GM12892 (cell line): ENCODE results near the gene HTATIP2.
"Not testable (repeated sequence)": the region's sequence is repeated elsewhere in the genome, so short reads cannot be mapped to it uniquely, and the experiment has no call there.

ENCODE experiments used
- DNase-seq: peaks from one replicate; pipeline ENCODE4 v3.0.0; 2011; ENCODE audit not compliant: insufficient read length
- FAIRE-seq: peaks from 2 replicates; lab custom pipeline; 2011; peaks lifted over from hg19 to GRCh38; lab: Jason Lieb, UNC
- POLR2A ChIP-seq: IDR thresholded peaks from 2 replicates; pipeline ENCODE4 v1.6.1; 2011; ENCODE audit warnings: low read depth, low read length, control low read depth
- POLR2AphosphoS5 ChIP-seq: IDR thresholded peaks from 2 replicates; pipeline ENCODE4 v1.6.1; 2011; ENCODE audit warnings: low read depth, low read length, control low read depth
- TAF1 ChIP-seq: IDR thresholded peaks from 2 replicates; pipeline ENCODE4 v1.6.1; 2011; ENCODE audit warnings: low read depth, mild to moderate bottlenecking, control low read depth, low read length, borderline replicate concordance

The HTATIP2 gene

DNA sequence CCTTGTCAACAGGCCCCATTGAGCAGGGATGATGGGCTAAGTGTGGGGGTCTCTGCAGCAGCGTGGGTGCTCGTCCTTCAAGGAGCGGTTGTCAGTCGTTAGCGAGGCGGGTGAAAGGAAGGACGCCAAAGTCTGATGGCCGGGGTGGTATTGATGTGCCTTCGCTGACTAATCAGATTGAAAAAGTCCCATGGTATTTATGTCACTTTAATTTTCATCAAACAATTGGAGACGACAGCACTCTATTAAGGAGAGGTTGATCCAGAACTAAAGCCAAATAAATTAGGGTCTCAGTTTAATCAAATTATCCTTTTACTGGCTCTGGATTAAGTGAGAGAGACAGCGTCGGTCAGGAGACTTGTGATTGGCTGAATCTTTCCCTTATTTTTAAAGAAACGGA lies 9.6 kb downstream of the HTATIP2 start:
- TF ChIP-seq POLR2A: no peak
- no peak for TF ChIP-seq TAF1
- TF ChIP-seq POLR2AphosphoS5: no peak
- DNase-seq (no peak), FAIRE-seq (no peak)

DNA sequence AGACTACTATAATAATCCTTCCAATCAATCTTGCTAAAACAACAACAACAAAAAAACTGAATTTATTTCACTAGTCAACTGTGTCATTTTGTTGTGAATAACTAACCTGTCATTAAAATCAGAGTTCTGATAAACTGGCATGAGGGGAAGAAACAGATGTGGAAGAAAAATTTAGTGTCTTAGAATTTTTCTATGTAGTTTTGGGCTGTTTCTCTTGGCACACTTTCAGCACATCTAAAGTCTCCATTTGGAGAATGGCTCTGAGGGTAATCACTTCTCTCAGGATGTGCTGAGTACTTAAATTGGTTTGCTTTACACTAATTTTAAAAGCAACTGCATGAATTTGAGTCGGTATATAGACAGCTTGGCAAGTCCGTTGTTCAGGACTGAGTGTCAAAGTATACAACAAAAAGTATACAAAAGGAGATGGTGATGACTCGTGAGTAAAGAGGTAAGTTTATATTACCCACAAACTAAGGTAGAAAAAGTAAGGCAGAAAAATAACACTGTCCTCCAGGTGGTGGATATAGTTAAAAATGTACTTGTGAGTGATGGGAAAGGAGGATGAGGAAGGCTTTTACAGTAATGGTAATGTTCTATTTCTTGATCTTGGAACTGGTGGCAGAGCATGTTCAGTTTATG lies 10.2 kb downstream of the HTATIP2 start:
- no peak for FAIRE-seq
- TF ChIP-seq POLR2A (no peak), TAF1 (no peak), POLR2AphosphoS5 (no peak)
- no peak for DNase-seq

DNA sequence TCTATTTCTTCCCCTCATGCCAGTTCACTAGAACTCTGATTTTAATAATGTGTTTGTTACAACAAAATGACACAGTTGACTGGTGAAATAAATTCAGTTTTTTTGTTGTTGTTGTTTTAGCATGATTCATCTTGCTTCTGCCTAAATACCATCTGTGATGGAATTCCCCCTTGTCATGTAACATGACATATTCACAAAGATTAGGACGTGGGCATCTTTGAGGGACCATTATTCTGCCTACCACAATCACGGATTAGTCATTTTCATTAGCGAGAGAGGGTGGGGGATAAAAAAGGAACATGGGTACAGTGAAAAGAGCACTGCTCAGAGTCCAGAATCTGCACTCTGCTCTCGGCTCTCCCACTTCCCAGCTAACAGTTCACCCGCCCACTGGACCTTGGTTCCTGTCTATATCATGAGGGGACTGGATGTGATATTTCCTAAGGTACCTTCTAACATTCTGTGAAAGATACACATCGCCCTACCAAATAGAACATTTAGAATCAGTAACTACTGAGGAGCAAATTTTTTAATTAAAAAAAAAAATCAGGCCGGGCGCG lies 11.3 kb downstream of the HTATIP2 start:
- FAIRE-seq: no peak
- no peak for TF ChIP-seq TAF1
- no peak for TF ChIP-seq POLR2A
- TF ChIP-seq POLR2AphosphoS5: no peak
- no peak for DNase-seq

DNA sequence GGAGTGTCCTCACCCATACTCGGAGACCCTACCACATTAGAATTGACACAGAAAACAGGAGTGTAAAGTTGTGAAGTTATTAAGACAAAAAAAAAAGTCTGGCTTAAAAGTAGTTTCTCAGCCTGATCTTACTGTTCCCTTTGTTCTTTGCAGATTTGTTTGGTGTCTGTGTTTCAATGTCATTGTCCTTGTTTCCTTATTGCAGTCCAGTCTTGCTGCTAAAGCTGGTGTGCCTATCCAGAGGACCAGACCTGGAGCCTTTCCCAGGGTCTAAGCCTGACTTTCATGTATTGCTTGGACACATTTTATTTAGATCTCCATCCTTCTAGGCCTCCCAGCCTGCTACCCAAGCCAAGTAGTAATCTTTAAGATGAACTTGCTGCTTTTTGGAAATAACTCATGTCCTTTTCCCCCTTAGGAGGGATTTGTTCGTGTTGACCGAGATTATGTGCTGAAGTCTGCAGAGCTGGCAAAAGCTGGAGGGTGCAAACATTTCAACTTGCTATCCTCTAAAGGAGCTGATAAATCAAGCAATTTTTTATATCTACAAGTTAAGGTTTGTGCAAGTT lies 12.7 kb downstream of the HTATIP2 start:
- DNase-seq (no peak), FAIRE-seq (no peak)
- TF ChIP-seq POLR2AphosphoS5 (no peak), POLR2A (no peak), TAF1 (no peak)

DNA sequence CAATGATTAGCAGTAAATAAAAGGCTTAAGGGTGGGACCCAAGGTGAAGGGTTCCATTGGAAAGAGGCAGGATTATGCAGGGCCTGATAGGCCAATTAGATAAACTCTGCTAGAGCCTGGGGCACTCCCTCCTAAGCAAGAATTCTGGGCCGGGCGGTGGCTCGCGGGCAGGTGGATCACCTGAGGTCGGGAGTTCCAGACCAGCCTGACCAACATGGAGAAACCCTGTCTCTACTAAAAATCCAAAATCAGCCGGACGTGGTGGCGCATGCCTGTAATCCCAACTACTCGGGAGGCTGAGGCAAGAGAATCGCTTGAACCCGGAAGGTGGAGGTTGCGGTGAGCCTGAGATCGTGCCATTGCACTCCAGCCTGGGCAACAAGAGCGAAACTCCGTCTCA lies 22.5 kb downstream of the HTATIP2 start:
- FAIRE-seq, DNase-seq: not testable (repeated sequence)

DNA sequence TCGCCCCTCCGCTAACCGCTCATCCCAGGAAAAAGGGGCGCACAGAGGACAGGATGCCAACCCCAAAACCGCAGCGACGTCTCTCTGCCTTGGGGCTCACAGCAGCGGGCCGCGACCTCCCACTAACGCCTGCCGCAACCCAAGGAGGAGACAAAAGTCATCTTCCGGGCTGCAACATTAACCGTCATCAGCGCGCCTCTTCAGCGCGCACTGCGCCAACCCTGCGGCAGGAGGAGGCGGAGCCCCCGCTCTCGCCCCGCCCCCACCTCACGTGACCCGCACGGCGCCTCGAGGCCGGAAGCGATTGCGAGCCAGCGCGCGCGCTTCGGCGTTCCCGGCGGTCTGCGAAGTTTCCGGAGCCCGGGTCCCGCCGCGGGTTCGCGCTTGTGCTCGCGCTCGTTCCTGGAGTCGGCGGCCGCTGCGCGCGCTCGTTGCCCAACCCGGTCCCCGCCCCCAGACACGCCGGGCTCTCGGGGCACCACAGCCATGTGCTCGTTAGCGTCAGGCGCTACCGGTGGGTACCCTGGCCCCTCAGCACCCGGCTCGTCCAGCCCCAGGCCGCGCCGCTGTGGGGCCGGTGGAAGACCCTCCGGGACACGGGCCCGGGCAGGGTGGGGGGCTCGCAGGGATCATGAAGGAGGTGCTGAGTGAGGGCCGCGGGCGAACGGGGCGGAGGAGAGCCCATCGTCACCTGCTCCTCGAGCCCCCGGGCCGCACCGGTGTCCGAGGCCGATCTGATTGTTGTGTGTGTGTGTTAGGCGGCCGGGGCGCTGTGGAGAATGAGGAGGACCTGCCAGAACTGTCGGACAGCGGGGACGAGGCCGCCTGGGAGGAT lies 24.0 kb downstream of the HTATIP2 start, which contains the start of gene PRMT3:
Gene PRMT3, plus strand, starts transcription at position 456 of the 835 bp plus-strand sequence. Its CDS starts 31 bp downstream, at position 487.
- peak; percentile 86 for DNase-seq
- peak; percentile 100 for FAIRE-seq
- TF ChIP-seq POLR2A (peak; percentile 91), TAF1 (peak; percentile 41), POLR2AphosphoS5 (peak; percentile 88)

DNA sequence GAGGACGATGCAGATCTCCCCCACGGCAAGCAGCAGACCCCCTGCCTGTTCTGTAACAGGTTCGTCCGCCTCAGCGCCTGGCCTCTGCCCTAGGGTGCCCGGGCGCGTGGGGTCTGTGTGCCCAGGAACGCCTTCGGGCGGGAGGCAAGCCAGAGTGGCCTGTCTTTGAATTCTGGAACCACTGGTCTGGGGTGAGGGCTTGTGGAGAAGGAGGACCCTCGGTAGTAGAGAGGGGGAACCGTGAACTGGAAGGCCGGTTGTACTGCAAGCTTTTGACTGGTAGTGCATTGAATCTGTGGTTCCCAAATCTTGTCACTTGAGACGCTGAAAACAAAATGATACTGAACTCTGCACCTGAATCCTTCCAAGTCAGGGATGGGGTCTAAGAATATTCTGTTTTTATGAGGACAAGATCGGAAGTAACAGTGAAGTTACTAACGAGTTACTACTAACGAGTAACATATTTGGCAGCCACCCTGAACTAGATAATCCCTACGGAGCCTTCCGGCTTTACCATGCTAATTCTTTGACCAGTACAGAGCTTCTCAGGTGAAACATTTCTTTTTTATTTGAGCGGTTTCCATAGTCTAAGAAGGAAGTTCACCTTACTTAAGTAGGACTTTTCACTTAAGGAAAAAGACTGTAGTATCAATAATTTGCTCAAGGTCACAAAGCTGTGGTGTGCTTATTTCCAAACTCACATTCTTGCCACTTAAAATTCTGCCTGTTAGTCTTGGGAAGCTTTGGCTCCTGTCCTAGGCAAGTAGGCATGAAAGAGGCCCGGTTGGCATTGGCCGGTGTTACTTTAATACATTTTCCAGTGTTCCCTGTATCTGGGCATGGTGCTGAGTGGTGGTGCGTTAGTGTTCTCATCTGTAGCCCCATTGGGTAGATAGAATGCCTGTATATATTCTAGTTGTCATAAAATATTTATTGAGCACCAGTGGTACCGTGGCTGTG lies 24.9 kb downstream of the HTATIP2 start:
- TF ChIP-seq POLR2A: no peak
- TF ChIP-seq TAF1: no peak
- TF ChIP-seq POLR2AphosphoS5: no peak; the same call in 1 of the 2 replicates
- FAIRE-seq (peak; percentile 67), DNase-seq (peak; percentile 12)

DNA sequence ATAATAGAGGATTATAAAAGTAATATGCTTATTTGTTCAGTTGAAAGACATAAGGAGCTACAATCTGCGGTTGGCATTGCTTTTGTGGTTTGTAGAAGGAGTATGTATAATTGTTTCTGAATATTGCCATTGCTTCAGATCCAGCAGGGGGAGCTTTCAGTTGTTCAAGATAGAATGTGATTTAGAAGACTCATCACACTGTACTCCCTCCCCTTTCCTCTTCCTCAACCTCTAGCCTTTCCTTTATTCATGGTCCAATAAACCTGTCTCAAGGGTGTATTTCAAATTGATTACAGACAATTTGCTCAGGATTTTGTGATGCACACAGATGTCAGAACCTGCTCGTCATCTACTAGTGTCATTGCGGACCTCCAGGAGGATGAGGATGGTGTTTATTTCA lies 33.8 kb downstream of the HTATIP2 start:
- FAIRE-seq (no peak), DNase-seq (no peak)

DNA sequence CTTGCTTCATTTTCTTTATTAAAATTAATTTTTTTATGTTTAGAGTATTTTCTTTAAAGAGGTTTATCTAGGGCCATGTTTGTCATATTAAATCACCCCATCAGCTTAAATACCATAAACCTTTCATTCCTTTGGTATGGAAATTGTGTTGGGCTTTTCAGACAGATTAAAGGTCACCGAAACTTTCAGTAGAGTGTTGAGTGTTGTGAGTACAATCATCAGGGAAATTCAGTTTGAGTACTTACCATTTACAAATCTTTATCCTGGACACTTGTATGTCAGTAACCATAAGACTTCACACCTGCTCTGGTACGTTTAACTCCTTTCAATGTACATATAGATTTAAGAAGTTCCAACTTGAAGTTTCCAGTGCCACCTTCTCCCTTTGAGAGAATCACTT lies 36.0 kb downstream of the HTATIP2 start:
- TF ChIP-seq POLR2A (no peak), POLR2AphosphoS5 (no peak), TAF1 (no peak)
- no peak for DNase-seq
- no peak for FAIRE-seq

More for the DNA sequence above, 33.8 kb downstream of the HTATIP2 start:
- no peak for TF ChIP-seq POLR2AphosphoS5
- TF ChIP-seq POLR2A: no peak
- TF ChIP-seq TAF1: no peak

DNA sequence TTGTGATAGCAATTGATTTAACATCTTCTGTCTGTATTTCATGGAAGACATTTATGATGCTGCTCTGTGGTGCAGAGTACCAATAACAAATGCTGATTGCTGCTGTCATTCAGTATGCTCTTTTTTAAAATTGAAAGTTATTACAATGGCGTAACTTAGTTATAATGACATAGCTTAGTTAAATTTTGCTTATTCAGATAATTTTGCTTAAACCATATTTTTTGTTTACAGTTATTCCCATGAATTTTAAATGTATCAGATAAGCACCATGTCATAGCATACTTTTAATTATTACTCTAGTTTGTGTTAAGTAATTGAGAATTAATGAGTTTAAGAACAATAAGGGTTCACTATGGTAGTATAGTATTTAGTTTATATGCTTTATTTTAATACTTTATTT lies 39.5 kb downstream of the HTATIP2 start:
- TF ChIP-seq POLR2AphosphoS5 (no peak), POLR2A (no peak), TAF1 (no peak)
- FAIRE-seq: no peak

DNA sequence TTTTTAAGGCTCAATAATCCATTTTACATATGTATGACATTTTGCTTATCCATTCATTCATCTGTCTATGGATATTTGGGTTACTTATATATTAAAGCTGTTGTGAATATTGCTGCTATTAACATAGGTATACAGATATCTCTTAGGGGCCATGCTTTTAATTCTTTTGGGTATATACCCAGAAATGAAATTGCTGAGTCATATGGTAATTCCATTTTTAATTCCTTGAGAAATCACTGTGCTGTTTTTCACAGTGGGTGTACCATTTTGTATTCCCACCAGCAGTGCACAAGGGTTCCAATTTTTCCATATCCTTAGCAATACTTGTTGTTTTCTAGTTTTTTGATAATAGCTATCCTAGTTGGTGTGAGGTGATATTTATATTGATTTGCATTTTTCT lies 43.0 kb downstream of the HTATIP2 start:
- TF ChIP-seq POLR2AphosphoS5: no peak
- TF ChIP-seq TAF1: no peak
- no peak for TF ChIP-seq POLR2A
- DNase-seq (no peak), FAIRE-seq (no peak)

More for the DNA sequence above, 39.5 kb downstream of the HTATIP2 start:
- DNase-seq: no peak

DNA sequence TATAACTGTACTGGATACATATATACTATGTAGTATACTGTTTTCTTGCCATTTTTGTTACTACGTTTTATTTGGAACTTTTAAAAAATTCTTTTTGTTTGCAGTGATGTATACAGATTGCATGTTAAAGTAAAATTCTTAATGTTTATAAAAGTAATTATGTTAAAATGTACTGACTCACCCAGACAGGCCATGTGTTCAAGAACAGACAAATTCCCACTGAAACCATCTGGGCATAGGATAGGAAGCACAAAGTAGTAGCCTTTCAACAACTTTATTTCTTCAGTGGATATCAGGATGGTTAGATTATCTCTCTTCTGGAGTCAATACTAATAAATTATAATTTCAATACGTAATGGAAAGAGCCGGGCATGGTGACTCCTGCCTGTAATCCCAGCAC lies 43.8 kb downstream of the HTATIP2 start:
- FAIRE-seq (no peak), DNase-seq (no peak)
- TF ChIP-seq TAF1: no peak
- TF ChIP-seq POLR2AphosphoS5: no peak
